ENCODE measurements around the gene TBRG4.

The TBRG4 gene

DNA sequence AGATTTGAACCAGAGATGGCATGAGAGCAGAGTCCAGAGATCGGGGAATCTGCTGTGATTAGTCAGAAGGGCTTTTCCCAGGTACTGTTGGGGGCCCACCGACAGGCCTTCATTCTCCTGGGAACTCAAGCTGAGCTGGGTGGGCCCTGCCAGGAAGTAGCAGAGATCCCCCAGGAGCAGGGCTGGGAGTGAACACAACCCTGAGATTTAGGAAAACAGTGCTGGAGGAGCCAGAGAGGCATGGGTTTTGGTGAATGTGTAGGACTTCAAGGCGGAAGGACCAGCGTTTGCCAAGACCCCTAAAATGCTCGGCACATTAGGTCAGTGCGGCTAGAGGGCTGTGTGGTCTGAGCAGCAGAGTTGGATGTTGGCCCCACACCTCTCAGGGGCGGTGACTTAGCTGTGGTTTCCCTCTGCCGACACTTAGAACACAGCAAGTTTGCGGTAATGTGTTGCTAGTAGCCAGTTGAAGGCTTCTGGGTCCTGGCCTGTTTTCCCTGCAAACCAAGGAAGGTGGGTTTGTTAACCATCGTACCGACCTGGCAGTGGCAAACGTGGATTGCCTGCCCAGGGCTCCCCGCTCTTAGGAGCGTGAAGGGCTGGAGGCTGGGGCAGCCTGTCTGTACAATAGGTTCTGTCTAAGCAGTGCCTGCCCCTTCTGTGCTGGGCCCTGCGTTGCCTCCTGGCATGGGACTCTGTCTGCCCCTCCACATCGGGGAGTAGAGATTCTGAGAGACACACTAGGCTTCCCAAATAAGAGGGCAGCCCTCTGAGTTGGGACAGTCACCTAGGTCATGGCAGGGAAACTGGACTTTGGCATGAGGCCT, 36.8 kb downstream of the TBRG4 start:
- no peak for DNase-seq (ENCODE audit: low read depth)

DNA sequence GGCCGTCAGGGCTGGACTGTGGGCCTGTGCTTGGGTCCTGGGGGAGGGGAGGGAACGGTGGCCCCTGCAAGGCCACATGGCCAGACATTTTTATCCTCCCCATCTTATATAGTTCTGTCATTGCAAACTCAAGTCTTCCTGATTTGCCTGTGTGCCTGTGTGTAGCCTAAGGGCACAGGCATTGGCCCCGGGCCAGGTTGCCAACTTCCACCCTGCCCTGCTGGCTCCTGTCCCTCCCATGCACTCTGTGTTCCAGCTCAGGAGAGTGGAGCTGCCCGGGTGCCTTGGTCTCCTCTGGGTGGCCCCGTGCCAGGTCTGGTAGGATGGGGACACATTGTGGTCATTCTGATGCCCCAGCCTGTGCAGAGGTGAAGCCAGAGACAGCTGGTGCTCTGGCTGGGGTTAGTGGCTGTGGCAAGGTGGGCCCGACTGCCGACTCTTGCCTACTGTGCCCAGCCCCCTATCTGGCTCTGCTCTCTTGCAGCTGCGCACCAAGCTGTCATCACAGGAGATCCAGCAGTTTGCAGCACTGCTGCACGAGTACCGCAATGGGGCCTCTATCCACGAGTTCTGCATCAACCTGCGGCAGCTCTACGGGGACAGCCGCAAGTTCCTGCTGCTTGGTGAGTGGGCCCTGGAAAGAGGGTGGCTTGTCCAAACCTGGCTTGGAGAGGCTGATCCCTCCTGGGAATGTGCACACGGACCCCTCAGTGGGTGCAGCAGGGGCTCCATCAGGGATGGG, 37.5 kb downstream of the TBRG4 start:
- DNase-seq (ENCODE audit: low read depth) = no peak

DNA sequence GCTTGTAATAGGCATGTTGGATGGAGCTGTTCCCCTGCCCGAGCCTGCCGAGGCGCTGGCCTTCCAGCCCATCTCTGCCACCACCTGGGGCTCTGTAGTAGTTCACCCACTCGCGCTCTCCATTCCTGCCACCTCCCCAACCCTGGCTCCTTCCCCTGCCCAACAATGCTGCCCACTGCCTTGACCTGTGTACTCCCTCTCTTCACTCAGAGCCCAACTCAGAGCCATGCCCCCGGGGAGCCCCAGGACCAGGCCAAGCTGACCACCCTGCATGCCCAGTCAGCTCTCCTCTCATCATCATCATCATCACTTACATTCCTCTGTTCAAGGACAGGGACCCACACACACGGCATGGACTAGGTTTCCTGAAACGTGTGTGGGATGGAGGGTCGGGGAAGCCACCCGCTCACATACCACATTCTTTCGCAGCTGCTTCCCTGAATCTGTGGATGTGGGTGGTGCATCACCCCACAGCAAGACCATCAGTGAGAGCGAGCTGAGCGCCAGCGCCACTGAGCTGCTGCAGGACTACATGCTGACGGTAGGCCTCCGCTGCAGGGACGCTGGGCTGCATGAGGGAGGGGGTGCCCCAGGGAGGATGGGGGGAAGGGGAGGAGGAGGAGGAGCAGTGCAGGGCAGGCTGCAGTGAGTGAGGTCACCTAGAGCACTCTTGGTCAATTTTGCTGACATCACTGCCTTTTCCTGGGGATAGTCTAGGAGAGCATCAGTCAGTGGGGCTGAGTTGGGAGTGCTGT, 38.3 kb downstream of the TBRG4 start:
- DNase-seq (ENCODE audit: low read depth) = no peak

DNA sequence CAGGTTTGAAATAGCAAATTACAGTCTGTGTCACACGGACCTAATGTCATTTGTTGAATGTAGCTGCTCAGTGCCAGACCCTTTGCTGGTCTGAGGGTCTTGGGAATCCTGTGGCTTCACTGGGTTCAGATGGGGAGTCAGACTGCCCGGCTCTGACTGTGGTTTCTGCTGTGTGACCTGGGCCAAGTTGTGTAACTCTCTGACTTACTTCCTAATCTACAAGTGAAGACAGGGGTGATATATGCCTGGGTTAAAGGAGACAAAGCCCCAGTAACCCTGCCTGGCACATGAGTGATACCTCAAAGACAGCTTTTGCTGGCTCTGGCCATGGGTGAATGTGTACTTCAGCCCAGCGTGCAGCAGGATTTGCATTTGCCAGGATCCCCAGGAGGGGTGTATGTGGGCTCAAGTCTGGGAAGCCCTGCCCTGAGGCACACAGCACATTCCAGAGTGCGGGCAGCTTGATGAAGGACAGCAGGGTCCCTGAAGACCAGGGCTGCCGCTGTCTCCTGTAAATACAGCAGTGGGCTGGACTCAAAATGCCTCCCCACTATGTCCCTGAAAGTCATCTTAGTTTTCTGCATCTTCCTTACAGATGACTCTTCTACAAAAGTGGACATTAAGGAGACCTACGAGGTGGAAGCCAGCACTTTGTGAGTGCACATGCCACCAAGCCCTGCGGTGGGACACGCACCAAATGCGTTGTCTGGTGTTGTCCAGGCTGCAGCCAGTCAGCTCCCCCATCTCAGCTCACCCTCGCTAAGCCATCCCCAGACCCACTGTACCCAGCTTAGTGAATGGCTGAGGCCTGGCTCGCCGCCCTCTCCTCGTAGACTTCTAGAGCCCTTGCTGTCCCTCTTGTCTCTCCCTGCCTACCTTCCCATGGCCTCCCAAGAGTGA, 39.1 kb downstream of the TBRG4 start:
- DNase-seq (ENCODE audit: low read depth) = no peak

- DNase-seq (ENCODE audit: low read depth) = no peak
Measured at GRCh38 chr7:45071528-45071927, 40.0 kb downstream of the TBRG4 start.

DNA sequence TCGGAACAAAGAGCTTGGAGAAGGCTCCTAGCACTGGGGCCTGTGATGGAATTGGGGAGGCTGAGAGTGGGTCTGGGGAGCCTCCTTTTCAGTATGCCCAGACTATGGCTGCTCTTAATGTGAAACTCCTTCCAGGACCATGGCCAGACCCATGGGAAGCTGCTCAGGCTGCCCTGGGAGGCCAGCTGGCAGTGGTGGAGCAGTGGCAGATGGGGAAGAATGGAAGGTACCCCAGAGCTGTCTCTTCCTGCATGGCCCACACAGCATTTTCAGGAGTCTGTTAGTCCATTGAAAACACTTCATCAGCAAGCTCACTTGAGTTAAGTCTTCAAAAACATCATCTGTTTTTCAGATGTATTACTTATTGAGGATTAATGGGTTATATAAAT, 41.2 kb downstream of the TBRG4 start:
- no peak for DNase-seq (ENCODE audit: low read depth)

GRCh38 chr7:45069444-45070253, 41.8 kb downstream of the TBRG4 start:
- DNase-seq (ENCODE audit: low read depth) = no peak

- no peak for DNase-seq (ENCODE audit: low read depth)
Measured at GRCh38 chr7:45068236-45069023, 43.1 kb downstream of the TBRG4 start.

- DNase-seq (ENCODE audit: low read depth) = no peak
Measured at GRCh38 chr7:45067582-45067981, 43.9 kb downstream of the TBRG4 start.

- DNase-seq (ENCODE audit: low read depth) = no peak
Measured at GRCh38 chr7:45066409-45066808, 45.1 kb downstream of the TBRG4 start.

GRCh38 chr7:45065031-45065995, 46.2 kb downstream of the TBRG4 start:
- DNase-seq (ENCODE audit: low read depth) = no peak

DNA sequence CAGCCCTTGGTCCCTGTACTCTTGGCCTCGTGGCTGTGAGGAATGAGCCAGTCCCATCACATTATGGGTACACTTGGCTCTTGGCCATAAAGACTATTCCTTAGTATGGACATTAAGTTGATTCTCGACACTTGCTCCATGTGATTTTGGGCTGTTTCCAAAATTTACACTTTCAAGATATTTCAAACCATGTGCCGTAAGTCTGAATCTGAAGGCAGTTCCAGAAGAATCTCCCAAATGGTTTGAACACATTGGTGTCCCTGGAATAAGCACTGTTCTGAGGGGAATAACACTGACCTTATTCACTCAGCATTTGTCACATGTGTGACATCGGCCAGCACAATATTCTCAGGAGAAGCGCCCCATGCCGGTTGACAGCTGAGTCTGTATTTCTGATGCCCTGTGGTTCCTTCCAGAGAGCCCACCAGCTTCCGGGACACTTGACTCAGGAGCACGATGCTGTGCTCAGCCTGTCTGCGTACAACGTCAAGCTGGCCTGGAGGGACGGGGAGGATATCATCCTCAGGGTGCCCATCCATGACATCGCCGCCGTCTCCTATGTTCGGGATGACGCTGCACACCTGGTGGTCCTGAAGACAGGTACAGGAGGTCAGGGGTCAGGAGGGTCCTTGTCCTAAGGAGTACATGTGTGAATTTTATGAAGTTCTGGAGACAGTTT, 47.3 kb downstream of the TBRG4 start:
- DNase-seq (ENCODE audit: low read depth) = no peak

DNA sequence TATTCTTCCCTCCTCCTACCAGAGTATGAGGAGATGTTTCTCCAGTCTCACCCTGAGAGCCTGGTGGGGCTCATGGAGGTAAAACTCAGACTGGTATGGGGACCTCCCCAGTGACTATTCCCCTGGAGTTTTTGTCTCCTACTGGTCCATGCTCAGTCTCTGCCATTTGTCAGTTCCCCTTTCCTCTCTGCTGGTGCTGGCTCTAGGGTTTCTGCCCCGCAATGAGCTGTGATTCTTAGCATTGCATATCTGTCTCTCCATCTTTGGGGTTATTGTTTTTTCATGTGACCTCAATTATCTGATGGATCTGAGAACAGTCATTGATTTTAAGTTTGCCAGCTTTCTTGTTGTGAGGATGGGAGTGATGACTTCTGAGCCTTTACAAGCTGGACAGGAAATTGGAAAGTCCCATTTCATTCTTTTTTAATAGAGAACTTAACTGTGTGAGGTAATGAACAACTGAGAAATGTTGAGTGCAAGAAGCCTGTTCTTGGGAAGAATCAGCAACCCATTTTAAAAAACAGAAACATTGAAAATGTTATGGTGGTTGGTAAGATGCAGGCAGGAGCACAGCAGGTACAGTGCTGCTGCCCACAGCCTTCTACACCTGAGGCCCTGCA, 49.6 kb downstream of the TBRG4 start:
- no peak for DNase-seq (ENCODE audit: low read depth)

DNA sequence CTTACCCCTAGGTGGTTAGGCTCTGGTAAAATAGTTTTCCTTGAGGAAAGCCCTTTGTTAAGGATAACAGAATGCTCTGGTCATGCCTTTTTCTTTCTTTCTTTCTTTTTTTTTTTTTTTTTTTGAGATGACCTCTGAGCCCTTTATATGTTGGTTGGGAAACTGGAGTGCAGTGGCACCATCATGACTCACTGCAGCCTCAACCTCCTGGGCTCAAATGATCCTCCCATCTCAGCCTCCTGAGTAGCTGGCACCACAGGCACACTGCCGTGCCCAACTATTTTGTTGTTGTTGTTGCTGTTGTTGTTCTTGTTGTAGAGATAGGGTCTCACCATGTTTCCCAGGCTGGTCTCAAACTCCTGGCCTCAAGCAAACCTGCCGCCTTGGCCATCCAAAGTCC, 50.1 kb downstream of the TBRG4 start:
- no peak for DNase-seq (ENCODE audit: low read depth)

- no peak for DNase-seq (ENCODE audit: low read depth)
Measured at GRCh38 chr7:45060295-45060694, 51.2 kb downstream of the TBRG4 start.

GRCh38 chr7:45057878-45058277, 53.6 kb downstream of the TBRG4 start:
- DNase-seq (ENCODE audit: low read depth) = no peak

- no peak for DNase-seq (ENCODE audit: low read depth)
Measured at GRCh38 chr7:45055594-45056219, 55.8 kb downstream of the TBRG4 start.

Measured in HS-5 (cell line).